ENCODE measurements around the gene OSBPL5. TPM values are rescaled to one million over a fixed set of nuclear protein-coding genes. Genes with fewer than 3 reads are reported as not detected.

The OSBPL5 gene
- total RNA-seq, 1 experiment from 2014 or later, result 28.4 TPM

DNA sequence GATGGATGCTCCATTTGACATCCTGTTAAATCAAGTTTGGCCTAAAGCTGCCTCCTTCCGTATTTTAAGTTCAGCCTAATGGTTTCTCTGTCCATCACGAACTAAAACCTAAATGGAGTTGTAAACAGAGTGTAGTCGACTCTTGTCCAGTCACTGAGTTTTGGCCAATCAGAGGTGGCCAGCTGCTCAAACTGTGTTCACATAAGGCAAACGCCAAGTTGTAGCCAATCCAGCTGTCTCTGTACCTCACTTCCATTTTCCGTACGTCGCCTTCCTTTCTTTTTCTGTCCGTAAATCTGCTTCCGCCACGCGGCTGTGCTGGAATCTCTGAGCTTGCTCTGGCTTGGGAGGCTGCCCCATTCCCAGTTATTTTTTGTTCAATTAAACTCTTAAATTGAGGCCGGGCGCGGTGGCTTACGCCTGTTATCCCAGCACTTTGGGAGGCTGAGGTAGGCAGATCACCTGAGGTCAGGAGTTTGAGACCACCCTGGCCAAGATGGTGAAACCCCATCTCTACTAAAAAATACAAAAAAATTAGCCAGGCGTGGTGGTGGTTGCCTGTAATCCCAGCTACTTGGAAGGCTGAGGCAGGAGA lies 87.2 kb downstream of the OSBPL5 start:
- Histone ChIP-seq H3K27ac (ENCODE audit: low read depth, low read length, poor library complexity, severe bottlenecking) (no peak overlapping the region), H3K27me3 (replicated peaks; ENCODE audit: insufficient read depth, low read depth, low read length, poor library complexity) (no peaks in the 10 kb centered on the region), H3K4me1 (ENCODE audit: insufficient read depth, low read length, poor library complexity, severe bottlenecking) (peaks cover 6% of the 10 kb centered on the region), H3K9me3 (ENCODE audit: low read depth, low read length, poor library complexity, severe bottlenecking) (no peaks in the 10 kb centered on the region), H3K4me3 (ENCODE audit: low read depth, low read length, poor library complexity, severe bottlenecking) (no peak overlapping the region), H3K36me3 (ENCODE audit: insufficient read depth, low read length, poor library complexity, severe bottlenecking) (no peaks in the 10 kb centered on the region)
- no peak for TF ChIP-seq EZH2 (IDR thresholded peaks at IDR 0.05; ENCODE audit: borderline replicate concordance, low read depth, low read length, poor library complexity, severe bottlenecking)
- TF ChIP-seq, protein P1, sequence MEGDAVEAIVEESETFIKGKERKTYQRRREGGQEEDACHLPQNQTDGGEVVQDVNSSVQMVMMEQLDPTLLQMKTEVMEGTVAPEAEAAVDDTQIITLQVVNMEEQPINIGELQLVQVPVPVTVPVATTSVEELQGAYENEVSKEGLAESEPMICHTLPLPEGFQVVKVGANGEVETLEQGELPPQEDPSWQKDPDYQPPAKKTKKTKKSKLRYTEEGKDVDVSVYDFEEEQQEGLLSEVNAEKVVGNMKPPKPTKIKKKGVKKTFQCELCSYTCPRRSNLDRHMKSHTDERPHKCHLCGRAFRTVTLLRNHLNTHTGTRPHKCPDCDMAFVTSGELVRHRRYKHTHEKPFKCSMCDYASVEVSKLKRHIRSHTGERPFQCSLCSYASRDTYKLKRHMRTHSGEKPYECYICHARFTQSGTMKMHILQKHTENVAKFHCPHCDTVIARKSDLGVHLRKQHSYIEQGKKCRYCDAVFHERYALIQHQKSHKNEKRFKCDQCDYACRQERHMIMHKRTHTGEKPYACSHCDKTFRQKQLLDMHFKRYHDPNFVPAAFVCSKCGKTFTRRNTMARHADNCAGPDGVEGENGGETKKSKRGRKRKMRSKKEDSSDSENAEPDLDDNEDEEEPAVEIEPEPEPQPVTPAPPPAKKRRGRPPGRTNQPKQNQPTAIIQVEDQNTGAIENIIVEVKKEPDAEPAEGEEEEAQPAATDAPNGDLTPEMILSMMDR (conservative IDR thresholded peaks at IDR 0.05; ENCODE audit: low read depth, low read length), result no peak
- POLR2A ChIA-PET (ENCODE audit: low non-redundant PET), result no interaction called here
- intact Hi-C loops (cut with micrococcal nuclease; ENCODE audit: unreplicated experiment), result no loop called here
- CTCF ChIA-PET, result interaction anchor here (0.6 kb wide), 1 partner anchor 122 kb away, joined by 3 read pairs; no protein-coding TSS in a partner anchor
- no TSS peak for BruUV-seq (replicated peaks)
- DNase-seq (ENCODE audit: low spot score), result no peak

DNA sequence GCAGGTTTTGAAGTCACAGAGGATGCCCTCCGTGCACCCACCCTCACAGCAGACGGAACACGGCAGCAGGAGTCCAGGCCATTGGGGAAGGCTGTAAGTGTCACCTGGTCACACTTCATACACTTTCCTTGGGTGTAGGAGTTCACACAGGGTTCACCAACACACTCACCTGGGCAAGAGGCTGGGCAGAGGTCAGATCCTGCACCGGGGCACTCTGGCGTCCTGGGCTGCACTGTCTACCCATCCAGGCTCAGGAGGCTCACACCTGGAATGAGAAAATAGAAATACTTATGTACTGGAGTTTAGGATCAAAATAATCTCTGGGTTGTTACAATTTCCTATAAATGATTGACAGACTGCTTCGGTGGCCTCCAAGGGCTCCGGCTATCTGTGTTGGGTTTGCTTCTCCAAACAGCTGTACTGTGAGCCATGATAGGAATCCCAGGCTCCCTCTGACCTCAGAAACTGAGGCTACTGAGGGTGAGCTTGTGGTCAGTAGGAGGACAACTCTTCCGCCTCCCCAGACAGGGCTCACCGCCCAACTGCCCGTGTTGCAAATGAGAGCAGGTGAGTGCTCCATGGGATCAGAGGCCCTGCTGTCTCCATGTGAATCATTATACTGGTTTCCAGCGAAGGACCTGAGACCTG lies 87.8 kb downstream of the OSBPL5 start:
- POLR2A ChIA-PET (ENCODE audit: low non-redundant PET), result no interaction called here
- no TSS peak for BruUV-seq (replicated peaks)
- intact Hi-C loops (cut with micrococcal nuclease; ENCODE audit: unreplicated experiment), result no loop called here
- H3K9me3 ChIP-seq (ENCODE audit: low read depth, low read length, poor library complexity, severe bottlenecking), result no peaks in the 10 kb centered on the region
- no peak for DNase-seq (ENCODE audit: low spot score)
- no peak overlapping the region for H3K4me3 ChIP-seq (ENCODE audit: low read depth, low read length, poor library complexity, severe bottlenecking)
- H3K27me3 ChIP-seq (replicated peaks; ENCODE audit: insufficient read depth, low read depth, low read length, poor library complexity), result no peaks in the 10 kb centered on the region
- no peak overlapping the region for H3K27ac ChIP-seq (ENCODE audit: low read depth, low read length, poor library complexity, severe bottlenecking)
- H3K36me3 ChIP-seq (ENCODE audit: insufficient read depth, low read length, poor library complexity, severe bottlenecking), result no peaks in the 10 kb centered on the region
- TF ChIP-seq EZH2 (IDR thresholded peaks at IDR 0.05; ENCODE audit: borderline replicate concordance, low read depth, low read length, poor library complexity, severe bottlenecking), result no peak
- TF ChIP-seq, protein P1 (conservative IDR thresholded peaks at IDR 0.05; ENCODE audit: low read depth, low read length), result no peak
- H3K4me1 ChIP-seq (ENCODE audit: insufficient read depth, low read length, poor library complexity, severe bottlenecking), result peaks cover 10% of the 10 kb centered on the region
- CTCF ChIA-PET, result no interaction called here

DNA sequence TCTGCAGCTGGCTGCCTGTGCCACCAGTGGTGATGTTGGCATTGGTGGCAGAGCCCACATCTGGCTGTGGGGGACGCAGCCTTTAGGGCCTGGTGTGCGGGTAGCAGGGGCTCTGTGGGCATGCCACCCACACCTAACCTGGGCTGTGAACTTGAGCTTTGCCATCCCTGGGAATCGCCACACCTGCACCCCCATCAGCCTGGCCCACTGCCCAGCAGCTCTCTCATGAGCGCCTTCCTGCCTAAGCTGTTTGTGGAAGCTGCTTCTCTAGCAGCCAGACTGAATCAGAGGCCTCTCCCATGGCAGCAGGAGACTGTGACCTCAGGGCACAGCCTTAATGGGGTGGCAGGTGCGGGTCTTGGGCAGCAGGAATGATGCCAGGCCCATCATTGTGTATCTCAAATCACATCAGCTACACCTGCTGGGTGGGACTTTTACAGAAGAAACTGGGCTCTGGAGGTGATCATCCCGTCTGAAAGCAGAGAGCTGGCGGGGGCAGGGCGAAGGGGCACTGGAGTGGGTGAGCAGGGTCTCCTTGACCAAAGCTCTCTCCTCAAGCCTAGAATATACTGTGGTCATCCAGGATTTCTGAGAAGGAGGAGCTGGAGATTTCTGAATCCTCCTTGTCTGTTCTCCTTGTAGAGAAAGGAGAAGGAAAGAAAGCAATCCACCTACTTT lies 90.1 kb downstream of the OSBPL5 start:
- Histone ChIP-seq H3K4me1 (ENCODE audit: insufficient read depth, low read length, poor library complexity, severe bottlenecking) (peaks cover 10% of the 10 kb centered on the region), H3K36me3 (ENCODE audit: insufficient read depth, low read length, poor library complexity, severe bottlenecking) (no peaks in the 10 kb centered on the region), H3K27me3 (replicated peaks; ENCODE audit: insufficient read depth, low read depth, low read length, poor library complexity) (no peaks in the 10 kb centered on the region), H3K4me3 (ENCODE audit: low read depth, low read length, poor library complexity, severe bottlenecking) (no peak overlapping the region), H3K9me3 (ENCODE audit: low read depth, low read length, poor library complexity, severe bottlenecking) (no peaks in the 10 kb centered on the region), H3K27ac (ENCODE audit: low read depth, low read length, poor library complexity, severe bottlenecking) (no peak overlapping the region)
- BruUV-seq (replicated peaks), result no TSS peak
- no peak for TF ChIP-seq EZH2 (IDR thresholded peaks at IDR 0.05; ENCODE audit: borderline replicate concordance, low read depth, low read length, poor library complexity, severe bottlenecking)
- TF ChIP-seq, protein P1 (conservative IDR thresholded peaks at IDR 0.05; ENCODE audit: low read depth, low read length), result no peak
- DNase-seq (ENCODE audit: low spot score), result no peak
- intact Hi-C loops (cut with micrococcal nuclease; ENCODE audit: unreplicated experiment), result no loop called here
- CTCF ChIA-PET, result no interaction called here
- POLR2A ChIA-PET (ENCODE audit: low non-redundant PET), result no interaction called here
